WTC11 (cell line): ENCODE data around the gene FAM240B.

Source experiments
- CREB1 ChIP-seq: sonication (generic); formaldehyde crosslinking; IDR thresholded peaks from 2 replicates; pipeline ENCODE4 v1.8.0; 2023; ENCODE audit warnings: mild to moderate bottlenecking, missing genetic modification reagents
- ZNF121 ChIP-seq: sonication (generic); formaldehyde crosslinking; IDR thresholded peaks from 2 replicates; pipeline ENCODE4 v1.8.0; 2023; ENCODE audit warnings: missing genetic modification reagents
- ZNF138 ChIP-seq: sonication (generic); formaldehyde crosslinking; conservative IDR thresholded peaks from 2 replicates; pipeline ENCODE4 v1.8.1; 2022; ENCODE audit warnings: mild to moderate bottlenecking, moderate library complexity, missing genetic modification reagents
- ZNF512 ChIP-seq: sonication (generic); formaldehyde crosslinking; IDR thresholded peaks from 2 replicates; pipeline ENCODE4 v1.8.1; 2022; ENCODE audit warnings: missing genetic modification reagents, borderline replicate concordance
- TF ChIP-seq, protein P1 (sequence below): fragments of 200-600 bp; IDR thresholded peaks from 2 replicates; pipeline ENCODE4 v1.8.0; 2022; ENCODE audit warnings: antibody characterized with exemption
- TF ChIP-seq, protein P2 (sequence below): sonication (generic); formaldehyde crosslinking; IDR thresholded peaks from 2 replicates; pipeline ENCODE4 v1.8.0; 2023; ENCODE audit warnings: missing genetic modification reagents

DNA sequence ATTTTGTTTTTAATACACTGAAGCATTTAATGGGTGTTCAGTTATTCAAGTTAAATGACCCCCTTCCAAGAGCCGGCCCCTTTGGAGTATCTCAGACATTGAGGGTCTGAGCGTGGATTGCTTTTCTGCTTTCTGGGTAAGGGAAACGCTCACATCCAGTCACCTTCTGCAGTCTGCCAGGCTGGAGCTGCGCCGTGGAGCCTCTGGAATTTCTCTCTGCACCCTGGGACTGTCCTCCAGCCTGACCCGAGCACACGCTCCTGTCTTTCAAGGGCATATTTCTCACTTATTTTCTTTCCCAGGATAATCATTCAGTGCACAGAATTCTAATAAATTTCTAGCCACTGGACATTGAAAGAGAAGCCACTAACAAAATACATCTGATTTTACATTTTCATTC, 13.4 kb downstream of the FAM240B start:
- TF ChIP-seq, protein P1, sequence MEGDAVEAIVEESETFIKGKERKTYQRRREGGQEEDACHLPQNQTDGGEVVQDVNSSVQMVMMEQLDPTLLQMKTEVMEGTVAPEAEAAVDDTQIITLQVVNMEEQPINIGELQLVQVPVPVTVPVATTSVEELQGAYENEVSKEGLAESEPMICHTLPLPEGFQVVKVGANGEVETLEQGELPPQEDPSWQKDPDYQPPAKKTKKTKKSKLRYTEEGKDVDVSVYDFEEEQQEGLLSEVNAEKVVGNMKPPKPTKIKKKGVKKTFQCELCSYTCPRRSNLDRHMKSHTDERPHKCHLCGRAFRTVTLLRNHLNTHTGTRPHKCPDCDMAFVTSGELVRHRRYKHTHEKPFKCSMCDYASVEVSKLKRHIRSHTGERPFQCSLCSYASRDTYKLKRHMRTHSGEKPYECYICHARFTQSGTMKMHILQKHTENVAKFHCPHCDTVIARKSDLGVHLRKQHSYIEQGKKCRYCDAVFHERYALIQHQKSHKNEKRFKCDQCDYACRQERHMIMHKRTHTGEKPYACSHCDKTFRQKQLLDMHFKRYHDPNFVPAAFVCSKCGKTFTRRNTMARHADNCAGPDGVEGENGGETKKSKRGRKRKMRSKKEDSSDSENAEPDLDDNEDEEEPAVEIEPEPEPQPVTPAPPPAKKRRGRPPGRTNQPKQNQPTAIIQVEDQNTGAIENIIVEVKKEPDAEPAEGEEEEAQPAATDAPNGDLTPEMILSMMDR, result no peak
- TF ChIP-seq ZNF121 (CRISPR knock-in tag) (no peak), ZNF512 (CRISPR knock-in tag) (no peak), CREB1 (CRISPR knock-in tag) (no peak), ZNF138 (CRISPR knock-in tag) (no peak)
- TF ChIP-seq, protein P2, sequence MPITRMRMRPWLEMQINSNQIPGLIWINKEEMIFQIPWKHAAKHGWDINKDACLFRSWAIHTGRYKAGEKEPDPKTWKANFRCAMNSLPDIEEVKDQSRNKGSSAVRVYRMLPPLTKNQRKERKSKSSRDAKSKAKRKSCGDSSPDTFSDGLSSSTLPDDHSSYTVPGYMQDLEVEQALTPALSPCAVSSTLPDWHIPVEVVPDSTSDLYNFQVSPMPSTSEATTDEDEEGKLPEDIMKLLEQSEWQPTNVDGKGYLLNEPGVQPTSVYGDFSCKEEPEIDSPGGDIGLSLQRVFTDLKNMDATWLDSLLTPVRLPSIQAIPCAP (CRISPR knock-in tag), result no peak
